Stimulated activated CD4-positive, alpha-beta T cell treated with anti-CD3 and anti-CD28 coated beads, TNF-alpha, amount 100 ng/mL, for 4 hours (primary cell): ENCODE results near the gene SORT1.
"Not testable (repeated sequence)": the region's sequence is repeated elsewhere in the genome, so short reads cannot be mapped to it uniquely, and the experiment has no call there.

Source experiments
- DNase-seq, 3 experiments: peaks; one replicate each; pipeline ENCODE4 v3.0.0-alpha.2; 2020; ENCODE audit warnings: low read depth in 3 of 3

SORT1 gene

DNA sequence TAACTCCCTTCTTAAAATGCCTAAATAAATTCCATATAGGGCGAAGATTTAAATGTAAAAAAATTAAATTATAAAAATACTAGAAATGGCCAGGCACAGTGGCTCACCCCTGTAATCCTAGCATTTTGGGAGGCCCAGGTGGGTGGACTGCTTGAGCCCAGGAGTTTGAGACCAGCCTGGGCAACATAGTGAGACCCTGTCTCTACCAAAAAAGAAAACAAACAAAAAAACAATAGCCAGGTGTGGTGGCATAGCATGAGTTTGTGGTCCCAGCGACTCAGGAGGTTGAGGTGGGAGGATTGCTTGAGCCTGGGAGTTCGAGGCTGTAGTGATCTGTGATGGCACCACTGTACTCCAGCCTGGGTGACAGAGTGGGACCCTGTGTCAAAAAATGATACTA, 17.8 kb downstream of the SORT1 start:
- DNase-seq, result no peak

DNA sequence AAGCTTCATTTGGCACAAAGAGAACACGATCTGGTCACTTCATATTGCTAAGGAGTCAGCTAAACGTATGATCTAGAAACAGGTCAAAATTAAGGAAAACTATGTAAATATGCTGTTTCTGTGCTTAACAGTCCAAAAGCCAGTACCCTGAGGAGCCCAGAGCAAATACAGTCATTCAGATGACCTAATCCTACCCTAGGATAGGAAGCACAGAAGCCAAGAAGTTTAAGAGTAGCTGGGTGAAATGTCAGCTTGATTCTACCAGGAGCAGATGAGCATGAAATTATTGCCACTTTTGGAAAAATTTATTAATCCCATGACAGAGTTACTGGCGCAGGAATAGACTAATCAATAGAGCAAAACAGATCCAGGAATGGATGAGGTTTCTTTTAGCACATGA, 18.3 kb downstream of the SORT1 start:
- DNase-seq, result no peak

DNA sequence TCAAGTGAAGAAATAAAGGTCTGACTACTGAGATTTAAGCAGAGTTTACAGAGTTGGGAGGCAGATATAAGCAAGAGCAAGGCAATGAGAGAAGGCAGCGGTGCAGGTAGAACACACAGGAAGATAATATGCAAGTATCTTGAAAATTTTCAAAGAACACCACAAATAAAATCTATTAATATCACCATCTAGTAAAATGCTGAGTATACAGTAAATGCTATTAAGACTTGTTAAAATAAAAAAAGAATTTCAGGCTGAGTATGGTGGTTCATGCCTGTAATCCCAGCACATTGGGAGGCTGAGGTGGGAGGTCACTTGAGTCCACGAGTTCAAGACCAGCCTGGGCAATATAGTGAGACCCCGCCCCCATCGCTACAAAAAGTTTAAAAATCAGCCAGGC, 20.0 kb downstream of the SORT1 start:
- DNase-seq, result no peak

DNA sequence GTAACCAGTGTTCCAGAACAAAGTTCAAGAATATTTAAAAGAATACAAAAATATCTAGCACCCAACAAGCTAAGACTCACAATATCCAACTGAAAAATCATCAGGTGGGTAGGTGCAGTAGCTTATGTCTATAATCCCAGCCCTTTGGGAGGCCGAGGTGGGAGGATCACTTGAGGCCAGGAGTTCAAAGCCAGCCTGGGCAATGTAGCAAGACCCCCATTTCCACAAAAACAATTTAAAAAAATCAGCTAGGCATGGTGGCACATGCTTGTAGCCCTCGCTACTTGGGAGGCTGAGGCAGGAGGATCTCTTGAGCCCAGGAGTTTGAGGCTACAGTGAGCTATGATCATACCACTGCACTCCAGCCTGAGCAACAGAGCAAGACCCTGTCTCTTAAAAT, 24.0 kb downstream of the SORT1 start:
- DNase-seq, result not testable (repeated sequence)

DNA sequence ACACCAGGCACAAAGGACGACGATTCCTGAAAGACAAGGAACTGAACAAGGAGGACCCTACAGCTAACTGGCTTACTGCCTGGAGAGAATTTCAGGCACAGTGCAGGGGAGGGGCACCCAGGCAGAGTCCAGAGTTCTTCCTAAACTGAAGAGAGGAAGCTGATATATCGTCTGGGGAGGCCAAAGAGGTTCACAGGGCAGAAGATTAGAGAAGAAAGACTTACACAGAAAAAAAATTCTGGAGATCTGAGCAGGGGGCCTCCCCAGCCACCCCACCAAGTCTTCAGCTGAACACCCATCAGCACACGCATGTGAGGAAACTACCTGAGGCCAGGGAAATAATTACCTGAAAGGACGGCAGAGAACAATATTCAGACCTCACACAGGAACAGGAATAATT, 24.6 kb downstream of the SORT1 start:
- DNase-seq, result no peak

DNA sequence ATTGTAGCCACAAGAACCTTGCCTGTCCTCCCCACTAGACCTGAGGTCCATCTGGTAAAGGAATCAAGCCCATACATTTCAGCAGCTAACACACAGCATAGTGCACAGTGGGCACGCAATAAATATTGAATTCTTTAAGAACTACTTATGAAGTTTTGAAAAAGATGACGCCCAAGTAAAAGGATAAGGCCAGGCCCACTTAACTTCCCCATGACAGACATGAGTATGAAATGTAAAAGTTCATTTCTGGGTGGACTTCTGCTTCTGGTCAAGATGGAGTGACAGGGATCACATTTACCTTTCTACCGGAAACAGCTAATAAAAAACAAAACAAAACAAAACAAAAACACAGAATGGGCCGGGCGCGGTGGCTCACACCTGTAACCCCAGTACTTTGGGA, 25.4 kb downstream of the SORT1 start:
- no peak for DNase-seq

DNA sequence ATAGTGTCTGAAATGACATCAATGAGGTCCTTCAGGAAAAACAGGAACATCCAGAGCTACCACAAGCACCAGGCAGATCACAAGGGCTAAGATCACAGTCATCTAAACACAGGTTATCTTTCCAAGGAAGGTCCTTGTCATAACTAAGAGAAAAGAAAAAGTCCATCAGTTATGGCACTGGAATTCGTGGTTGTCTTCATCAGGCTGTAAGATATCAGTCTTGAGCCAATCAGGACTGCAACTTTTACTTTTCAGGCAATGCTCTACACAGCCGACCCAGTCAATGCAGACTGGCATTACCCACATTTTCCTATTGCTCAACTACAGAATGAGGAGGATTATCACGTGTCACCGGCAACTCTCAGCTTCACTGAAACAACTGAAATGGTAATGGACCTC, 26.4 kb downstream of the SORT1 start:
- DNase-seq, result no peak

DNA sequence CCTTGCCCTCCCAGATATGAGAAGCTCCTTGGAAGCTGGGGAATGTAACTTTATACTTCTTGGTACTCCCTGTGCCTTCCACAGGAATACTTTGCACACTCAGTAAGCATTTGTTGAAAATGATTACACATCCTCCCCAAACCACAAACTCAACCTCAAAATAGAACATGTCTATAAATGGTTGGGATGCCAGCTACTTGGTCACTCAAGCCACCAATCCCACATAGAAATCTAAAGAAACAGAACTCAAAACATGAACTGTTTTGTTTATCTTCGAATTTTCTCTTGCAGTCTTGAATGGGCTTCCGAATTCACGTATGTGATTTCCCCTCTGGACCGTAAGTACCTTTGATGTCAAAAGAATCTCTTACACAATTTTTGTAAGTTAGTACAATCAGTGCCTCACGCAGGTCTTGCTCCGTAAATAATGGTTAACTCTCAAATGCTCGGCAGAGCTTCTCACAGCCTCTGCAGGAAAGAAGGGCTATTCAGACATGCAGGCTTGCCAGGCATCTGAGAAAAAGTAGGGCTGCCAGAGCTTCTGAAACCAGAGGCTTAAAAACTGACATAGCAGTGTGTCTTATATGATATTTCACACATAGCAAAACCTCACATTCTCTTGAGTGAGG, 26.9 kb downstream of the SORT1 start:
- DNase-seq, result no peak

DNA sequence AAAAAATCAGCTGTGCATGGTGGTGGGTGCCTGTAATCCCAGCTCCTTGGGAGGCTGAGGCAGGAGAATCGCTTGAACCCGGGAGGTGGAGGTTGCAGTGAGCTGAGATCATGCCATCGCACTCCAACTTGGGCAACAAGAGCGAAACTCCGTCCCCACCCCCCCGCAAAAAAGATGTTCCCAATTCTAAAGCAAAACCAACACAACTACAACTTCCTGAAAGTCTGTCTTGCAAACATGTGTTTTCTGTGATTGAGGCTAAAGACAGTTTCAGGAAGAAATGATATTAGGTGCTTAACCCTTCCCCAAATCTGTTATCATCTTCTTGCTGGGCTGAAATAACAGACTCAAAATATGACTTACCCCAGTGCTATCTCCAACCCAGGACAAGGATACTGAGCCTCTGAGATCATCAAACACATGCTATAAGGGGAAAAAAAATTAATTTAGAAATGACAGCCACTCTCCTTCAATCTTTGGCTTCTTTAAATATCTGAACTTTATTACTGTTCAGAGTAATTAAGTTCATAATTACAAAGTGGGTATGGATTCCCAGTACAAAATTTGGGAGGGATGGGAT, 28.5 kb downstream of the SORT1 start:
- no peak for DNase-seq

DNA sequence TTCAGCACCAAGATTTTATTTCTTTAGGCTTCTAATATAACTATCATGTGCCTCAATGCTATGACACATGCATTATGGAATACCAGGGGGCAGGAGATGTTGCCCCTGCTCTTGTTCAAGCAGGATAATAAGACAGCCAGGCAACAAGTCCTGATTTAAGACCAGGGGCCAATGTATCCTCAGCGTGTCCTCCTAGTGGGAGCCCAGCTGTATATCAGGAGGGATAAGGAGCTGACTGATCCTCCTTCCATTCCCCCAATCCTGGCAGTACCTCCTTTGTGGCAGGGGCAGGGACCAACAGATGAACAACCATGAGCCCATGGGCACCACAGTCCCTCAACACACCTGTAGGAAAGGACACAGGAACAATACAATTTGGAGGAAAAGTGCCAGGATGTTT, 29.3 kb downstream of the SORT1 start:
- no peak for DNase-seq

DNA sequence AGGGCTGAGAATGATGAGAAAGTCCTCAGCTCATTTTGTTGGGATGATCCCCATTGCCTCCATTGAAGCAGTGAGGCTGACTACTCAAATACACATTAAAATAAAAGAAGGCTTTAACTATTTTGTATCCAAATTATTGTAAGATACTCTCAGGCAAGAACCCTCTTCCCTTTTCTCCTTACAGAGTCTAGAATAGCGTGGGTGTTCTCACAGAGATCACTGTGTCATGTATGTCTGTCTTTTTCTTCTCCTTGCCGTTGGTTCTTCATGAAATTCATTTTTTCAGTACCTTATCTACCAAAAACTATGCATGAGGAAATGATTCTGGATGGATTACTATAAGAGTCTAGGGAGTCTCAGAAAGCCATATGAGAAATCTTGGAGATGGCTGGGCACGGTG, 30.1 kb downstream of the SORT1 start:
- DNase-seq, result no peak

DNA sequence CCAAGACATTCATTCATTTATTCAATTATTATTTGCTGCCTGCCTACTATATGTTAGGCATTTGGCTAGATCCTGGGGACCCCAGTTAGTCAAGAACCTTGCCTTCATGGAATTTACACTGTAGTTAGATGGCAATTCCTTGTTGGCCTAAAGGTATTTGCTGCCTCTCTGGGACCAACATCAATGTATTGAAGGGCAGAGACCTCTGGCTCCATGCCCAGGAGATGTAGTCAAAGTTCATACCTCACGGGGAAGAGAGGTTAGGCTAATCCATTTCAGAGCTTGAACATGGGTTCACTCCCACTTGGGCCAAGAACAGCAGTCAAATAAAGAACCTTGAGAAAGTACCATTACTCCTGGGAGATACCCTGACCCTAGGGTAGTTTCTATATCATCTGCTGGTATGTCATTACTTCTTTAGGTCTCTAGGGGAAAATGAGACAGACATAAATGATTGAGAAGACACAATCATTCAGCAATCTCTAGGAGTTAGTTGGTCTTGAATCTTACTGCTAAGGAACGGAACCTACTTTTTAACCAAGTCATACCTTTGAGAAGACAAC, 32.0 kb downstream of the SORT1 start:
- no peak for DNase-seq

DNA sequence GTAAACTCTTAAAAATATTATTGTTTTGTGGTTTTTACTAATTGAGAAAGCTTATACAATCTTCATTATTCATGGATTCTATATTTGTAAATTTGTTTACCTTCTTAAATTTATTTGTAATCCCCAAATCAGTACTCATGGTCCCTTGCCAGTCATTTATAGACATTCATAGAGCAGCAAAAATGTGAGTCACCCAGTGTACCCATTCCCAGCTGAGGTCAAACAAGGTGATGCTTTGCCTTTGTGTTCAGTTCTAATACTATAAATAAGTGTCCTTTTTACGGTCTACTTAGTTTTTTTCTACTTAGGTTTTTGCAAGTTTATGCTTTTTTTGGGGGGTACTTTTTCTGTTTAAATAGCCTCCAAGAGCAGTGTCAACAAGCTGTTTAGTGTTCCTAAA, 36.1 kb downstream of the SORT1 start:
- no peak for DNase-seq

DNA sequence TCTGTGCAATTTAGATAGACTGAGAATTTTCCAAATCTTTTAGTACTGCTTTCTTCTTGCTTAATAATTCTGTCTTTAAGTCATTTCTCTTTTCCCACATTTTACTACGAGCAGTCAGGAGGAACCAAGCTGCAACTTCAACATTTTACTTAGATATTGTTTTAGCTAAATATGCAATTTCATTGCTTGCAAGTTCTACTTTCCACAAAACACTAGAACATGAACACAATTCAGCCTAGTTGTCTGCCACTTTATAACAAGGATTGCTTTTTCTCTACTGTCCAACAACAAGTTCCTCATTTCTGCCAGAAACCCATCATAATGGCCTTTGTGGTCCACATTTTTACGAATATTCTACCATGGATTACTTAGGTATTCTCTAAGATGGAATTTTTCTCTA, 36.6 kb downstream of the SORT1 start:
- no peak for DNase-seq

DNA sequence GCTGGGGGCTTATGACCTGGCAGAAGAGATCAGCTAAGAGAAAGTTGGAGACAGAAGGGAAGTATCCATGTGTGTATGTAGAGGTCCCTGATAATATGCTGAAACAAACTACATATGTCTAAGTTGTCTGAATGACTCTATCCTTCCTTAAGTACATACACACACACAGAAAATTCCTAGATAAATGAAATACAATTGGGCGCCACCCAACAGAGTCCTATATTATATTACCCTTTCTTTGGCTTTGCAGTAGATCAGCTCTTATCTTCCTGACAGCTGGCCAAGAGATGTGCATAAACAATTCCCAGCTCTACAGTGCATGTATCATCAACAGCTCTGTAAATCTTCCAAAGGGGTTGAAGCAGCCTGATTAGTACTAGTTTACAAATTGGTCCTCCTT, 40.1 kb downstream of the SORT1 start:
- no peak for DNase-seq

DNA sequence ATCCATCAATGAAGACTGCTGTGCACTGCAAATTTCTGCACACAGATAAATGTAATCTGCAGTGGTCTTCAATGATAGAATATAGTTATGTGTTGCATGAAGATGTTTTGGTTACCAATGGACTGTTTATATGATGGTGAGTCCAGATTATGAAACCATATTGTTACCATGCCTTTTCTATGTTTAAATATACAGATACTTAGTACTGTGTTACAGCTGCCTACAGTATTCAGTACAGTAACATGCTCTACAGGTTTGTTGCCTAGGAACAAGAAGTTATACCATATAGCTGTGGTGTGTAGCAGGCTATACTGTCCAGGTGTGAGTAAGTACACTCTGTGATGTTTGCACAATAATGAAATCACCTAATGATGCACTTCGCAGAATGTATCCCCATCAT, 40.8 kb downstream of the SORT1 start:
- no peak for DNase-seq

DNA sequence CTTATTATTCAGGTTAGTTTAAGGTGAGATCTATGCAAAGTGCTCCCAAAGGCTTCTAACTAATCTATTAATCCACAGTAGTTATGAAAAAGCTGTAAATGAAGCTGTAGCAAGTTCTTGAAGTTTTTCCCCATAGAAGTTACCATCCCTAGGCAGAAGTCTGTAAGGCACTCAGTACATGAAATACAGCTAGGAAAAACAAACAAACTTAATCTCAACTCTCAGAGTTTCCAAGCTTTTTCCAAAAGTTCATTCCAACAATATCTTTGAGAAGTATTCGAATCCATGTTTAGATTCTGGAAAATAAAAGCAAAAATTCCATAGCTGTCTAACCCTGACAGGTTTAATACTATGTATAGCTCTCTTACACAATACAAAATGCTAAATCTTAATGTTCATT, 41.2 kb downstream of the SORT1 start:
- no peak for DNase-seq

DNA sequence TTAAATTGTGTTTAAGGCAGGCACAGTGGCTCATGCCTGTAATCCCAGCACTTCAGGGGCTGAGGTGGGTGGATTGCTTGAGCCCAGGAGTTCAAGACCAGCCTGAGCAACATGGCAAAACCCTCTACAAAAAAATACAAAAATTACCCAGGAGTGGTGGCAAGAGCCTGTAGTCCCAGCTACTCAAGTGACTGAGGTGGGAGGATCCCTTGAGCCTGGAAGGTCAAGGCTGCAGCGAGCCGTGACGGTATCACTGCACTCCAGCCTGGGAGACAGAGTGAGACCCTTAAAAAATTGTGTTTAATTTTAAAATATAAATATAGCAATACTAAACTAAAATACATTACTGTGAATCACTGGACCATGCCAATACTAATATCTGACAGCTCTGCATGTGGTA, 42.8 kb downstream of the SORT1 start:
- DNase-seq, result no peak

DNA sequence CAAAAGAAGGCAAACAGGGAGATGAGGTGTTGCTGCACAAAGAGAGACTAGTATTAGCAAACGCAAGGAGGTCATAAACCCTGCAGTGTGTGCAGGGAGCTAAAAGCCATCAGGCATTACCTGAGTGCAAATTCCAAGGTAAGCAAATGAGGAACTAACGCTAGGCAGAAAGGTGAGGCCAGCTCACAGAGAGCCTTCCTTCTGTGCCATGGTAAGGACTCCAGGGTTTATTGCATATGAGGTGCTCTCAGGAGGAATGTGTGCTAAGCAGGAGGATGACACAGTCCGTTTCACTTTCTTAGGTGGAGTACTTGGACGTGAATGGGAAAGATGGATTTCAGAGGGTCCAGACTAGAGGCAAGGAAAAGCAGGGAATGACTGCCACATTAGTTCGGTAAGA, 46.3 kb downstream of the SORT1 start:
- DNase-seq, result no peak

DNA sequence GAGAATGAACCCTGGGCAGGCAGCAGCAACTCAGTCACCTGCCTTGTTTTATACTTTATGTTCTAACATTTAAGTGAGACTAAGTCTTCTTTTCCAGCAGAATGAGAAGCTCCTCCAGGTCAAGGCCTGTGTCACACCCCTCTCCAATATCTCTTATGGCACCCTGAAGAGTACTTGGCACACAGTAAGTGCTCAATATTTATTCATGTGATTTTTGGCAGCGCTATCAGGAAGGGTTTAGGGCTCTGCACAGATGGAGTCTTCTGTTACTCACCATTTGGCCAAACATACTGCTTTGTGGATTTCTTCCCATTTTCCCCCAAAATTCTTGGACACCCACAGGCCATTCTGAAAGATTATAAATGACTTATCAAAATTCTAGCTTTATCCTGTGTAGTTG, 47.1 kb downstream of the SORT1 start:
- no peak for DNase-seq

DNA sequence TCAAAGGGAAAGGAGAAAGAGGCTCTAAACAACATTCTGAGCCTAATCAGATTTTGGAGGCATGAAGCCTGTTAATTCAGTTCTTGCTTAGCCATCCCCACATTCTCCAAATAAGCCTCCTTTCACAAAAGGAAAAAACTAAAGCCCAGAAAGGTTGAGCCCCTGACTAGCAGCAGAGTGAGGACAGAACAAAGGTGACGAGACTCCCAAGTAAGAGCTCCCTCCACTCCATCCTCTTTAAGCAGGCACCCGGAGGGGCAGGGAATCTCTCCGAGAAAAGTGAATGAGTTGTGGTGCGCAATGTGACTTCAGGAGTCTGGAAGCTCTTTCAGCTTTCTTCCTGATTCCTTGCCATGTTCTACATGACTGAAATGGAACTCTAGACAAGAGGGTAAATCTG, 47.5 kb downstream of the SORT1 start:
- DNase-seq, result no peak

DNA sequence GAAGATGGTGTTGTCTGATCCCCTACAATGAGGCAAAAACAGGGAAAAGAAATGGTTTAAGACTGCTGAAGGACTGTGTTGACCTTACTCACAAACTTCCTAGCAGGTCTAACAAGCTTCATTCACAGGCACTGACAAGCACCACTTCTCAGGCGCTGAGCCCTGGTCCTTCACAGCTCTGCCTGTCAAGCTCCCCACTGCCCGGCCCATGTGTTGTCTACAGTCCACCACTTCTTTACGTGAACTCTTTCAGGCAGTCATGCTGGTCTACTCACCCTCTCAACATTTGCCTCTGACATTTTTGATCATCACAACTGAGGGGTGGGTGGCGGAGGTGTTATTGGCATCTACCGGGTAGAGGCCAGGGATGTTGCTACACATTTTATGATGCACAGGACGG, 50.2 kb downstream of the SORT1 start:
- DNase-seq, result no peak

DNA sequence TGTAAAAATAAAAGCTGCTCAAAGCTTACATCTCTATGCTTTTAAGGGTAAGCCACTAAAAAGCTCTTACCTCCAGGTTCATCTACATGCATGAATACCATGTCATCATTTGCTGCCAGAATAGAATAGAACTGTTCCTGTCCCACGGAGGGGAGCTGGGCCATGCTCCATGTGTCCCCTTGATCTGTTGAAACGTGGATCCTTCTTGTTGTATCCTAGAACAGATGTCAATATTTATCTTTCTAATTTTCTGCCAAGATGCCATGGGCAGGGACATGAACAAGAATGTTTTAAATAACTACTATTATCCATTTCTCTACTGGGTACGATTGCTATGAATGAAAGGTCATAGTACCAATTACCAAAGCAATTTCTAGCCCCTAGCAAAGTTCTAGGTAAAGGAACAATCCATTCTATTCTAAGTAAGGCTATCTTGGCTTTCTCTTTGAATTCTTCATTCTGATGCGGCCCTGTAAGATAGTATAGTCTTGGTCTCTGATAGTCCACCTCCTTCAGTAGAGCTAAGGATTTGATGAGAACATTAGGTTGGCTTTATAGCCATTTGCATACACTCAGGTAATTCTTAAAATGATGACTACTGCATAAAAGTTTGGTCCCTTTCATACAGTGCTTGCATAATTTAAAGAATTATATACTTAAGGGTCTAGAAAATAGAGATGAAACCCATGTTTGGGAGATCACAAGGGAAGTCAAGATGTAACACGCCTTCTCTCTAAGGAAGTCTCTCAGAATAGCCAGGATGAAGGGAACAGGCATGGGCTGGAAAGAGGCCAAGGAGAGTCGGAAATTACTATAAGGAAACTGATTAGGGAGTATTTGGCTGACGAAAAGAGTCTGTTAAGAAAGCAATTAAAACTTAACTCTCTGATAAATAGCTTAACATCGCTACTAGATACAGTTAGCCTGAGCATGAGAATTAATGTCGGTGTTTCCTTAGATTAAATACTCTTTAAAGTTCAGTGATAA, 55.5 kb downstream of the SORT1 start:
- no peak for DNase-seq
